HG02981 (cell line): ENCODE data around the gene LELP1.
"Not testable (repeated sequence)": the region's sequence is repeated elsewhere in the genome, so short reads cannot be mapped to it uniquely, and the experiment has no call there.

Experiments
- ATAC-seq: cut with Tn5 transposase; IDR thresholded peaks from one replicate; pipeline ENCODE4 v1.9.1; 2021; ENCODE audit warnings: mild to moderate bottlenecking, moderate library complexity; ENCODE audit not compliant: unreplicated experiment

The LELP1 gene

DNA sequence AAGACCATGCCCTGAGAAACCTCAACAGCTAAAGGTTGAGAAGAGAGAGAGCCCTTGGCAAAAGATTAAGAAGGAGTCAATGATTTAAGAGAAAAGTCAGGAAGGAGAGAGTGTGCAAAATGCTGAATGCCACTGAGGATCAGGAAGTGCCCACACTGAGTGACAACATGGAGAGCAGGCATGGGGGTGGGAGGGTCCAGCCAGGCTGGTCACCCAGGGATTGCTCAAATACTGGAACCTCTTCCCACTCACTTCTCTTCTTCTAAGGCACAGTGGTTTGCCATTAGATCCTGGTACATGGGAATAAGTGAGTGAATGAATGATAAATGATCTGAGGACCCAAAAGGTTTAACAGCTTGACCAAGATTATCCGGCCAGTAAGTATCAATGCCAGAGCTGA, 25.3 kb downstream of the LELP1 start:
- no peak for ATAC-seq

DNA sequence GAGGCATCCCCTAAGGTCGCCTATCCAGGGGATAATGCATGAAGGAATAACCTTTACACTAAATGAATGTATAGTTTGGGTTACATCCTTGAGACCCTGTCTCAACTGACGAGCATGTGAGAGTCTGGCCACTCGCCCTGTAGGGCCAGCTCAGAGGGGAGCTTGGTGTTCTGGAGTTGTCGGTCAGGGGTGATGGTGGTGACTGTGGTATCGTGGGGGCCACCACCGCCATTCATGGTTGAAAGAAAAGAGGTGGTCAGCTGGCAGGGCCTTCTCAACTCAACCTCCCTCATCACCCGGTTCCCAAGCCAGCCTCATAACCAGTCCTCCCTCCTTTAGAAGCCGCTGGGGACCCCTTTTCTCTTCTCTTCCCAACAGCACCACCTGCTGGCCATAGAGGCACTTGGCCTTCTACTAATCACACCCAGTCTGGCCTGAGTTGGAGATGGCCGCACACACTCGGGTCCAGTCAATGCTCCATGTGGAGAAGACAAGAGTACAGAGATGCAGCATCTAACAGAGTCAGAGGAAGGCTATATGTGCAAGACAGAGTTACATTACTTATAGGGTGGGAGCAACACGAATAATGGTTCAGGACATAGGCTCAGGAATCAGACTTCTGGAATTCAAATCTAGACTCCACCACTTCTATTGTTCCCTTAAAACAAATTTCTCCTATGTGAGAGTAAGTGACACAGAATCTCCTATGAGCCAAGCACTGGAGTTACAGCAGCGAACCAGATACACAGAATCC, 26.0 kb downstream of the LELP1 start:
- not testable (repeated sequence) for ATAC-seq

DNA sequence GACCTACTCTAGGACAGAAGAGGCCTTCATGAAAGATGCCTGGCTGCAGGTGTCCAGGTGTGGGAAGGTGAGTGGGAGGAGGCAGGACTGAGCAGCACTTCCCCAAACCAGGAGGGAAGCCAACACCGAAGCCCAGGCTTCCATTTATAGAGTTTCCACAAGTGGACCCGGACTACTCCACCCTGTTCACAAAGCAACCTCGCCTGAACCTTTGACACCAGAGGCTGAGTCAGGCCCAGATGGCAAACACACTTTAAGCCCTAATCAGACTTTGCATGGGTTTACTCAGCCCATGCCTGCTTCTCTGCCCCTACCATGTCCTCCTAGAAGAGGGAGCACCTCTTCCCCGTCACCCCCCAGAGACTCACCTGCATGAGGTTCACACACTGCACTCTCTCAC, 28.1 kb downstream of the LELP1 start:
- no peak for ATAC-seq

DNA sequence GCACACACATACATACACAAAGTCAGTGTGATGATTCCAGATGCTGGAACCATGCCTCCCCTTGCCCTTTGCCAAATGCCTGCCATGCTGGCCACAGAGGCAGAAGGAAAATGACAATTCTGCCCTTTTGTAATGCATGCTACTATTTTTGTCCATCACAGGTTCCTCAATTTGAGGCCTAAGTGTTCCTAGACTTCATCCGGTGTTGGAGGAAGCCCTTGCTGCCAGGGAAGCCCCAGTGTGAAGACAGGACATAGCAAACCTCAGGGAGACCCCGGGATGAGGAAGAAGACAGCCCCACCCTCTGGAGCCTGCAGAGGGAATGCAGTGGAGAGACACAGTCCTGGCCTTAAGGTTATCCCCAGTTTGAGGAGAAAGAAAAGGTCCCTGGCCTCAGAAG, 28.6 kb downstream of the LELP1 start:
- ATAC-seq = no peak

DNA sequence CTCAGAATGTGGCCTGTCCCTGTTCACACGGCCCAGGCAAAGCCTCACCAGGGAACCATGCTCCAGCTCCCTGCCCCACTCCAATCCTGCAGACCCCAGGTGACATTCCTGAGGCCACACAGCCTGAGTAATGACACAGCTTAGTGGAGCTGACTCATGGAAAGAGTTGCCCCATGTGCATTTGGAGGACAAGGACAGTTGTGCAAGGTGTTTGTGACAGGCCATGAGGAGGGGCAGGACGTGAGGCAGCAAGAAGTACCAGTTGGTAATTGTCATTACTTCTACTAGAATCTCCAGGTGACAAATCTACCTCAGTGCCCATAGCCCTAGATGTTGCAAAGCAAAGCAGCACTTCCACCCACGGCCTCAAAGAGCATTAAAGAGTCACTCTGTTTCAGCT, 29.3 kb downstream of the LELP1 start:
- no peak for ATAC-seq

DNA sequence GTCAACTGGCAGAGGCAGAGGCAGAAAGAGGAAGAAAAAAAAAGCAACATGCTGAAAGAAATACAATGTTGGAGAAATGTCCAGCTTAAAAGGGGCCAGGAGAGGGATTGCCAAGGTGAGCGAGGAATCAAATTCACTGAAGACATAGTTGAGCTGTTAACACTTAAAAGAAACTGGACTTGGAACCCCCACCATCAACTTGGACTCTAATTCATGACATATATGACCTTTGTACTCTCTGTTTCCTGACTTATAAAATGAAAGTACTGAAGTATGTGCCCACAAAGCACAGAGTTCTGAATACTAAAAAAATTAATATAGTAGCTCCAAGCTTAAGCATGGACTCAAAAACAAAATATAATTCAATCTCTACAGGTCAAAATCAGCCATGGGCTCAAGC, 30.2 kb downstream of the LELP1 start:
- ATAC-seq = no peak

DNA sequence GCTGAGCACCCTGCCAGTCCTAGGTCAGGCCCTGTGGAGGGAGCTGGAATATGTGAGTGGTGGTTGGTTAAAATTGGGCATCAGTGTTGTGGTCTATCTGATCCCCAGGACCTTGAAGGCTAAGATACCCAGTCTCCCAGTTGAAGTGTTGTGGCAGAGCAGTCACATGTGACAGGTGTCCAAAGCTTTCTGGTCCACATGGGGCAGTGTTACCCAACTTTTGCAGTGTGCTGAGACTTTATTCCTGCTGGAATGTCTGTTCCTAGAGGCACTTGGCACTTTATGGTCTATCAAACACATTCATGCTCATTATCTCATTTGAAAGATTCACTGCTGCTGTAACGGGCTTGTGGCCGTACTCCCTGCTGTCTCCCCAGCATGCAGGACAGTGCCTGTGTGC, 35.3 kb downstream of the LELP1 start:
- ATAC-seq = no peak

DNA sequence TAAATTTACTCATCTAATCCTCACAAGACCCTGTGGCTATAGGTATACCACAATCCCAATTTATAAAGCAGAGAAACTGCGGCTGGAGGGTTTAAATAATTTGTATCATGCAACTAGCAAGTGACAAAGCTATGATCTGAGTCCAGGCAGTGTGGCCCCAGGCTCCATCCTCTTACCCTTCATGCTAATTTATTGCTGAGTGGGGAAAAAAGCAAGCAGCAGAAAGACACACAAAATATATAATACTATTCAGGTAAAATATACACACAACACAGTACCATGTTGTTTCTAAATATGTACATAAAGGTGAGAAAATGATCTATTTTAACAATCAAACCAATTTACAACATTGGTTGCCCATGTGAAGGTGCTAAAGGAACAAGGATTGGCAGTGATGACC, 38.9 kb downstream of the LELP1 start:
- no peak for ATAC-seq

DNA sequence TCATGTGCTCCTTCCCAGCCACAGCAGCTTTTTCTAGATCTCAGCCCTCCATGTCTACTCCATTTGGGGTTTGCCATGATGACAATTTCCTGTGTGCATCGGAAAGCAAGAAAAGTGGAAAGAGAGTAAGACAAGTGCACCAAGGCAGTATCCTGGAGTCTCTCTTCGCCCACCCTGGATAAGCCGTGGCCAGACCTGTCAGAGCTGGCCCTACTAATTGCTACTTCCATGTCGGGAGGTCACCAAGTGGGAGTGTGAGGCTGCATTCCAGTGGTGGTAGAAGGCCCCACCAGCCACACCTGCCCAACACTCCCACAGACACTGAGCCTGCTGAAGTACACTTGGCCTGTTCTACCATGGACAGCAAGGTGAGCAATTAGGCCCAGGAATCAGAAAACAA, 42.2 kb downstream of the LELP1 start:
- no peak for ATAC-seq

DNA sequence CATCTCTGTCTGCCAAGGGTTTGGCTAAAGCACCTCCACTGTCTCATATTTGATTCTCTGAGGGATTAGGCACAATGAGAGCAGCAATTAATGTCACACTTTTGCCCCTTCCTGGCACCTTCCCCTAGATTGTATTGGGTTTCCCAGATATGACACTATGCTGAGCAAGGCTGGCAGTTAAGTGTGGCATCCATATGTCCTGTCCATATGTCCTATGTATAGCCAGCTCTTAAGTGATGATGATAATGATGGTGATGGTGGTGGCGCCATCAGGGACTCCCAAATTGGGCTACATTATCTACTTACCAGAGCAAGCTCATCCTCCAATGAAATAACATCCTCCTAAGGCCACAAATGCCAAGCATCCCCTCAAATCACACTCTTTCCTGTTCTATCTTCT, 42.8 kb downstream of the LELP1 start:
- no peak for ATAC-seq

DNA sequence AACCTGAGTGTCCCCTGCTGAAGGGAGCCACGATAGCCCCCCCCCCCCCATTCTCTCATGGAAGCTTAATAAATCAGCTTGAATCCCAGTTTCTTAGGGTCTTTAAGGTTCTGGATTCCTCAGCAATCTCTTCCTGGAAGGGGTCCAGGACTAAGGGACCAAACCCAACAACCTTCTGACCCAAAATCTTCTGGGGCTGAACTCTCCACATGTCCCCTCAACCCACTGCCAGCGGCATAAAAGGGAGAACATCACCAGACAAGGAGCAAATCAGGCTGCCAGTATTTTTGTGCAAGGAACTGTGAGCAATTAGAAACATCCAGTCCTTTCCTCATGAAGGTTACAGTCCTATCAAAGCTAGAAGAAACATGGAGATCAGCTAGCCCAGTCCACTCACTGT, 43.6 kb downstream of the LELP1 start:
- no peak for ATAC-seq

DNA sequence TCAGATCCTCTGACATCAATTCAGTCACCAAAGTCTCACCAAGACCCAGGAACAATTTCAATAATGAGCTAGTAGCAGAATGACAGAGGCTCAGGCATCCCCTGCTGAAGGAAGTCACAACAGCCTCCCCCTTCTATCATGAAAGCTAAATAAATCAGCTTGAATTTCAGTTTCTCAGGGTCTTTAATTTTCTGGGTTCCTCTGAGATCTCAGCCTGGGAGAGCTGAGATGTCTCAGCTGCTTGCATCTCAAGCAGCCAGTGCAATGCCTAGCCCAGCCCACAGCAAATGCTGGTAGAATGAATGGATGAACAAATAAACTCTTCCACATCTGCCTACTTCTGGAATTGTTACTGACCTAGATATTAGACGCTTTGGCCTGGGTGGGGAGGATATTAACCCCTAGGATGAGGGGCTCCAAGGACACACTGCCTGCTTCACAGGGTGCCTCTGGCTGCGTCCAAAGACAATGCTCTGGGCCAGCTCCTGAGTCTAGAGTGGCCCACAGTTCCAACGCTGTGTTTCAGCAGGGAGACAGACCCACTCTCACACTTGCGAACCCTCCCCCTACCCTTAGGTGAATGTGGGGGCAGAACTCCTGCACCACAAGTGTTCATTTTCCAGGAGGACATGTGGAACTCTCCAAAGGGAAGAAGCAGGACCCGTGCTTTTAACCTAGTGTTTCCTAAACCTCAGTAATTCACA, 45.1 kb downstream of the LELP1 start:
- no peak for ATAC-seq

DNA sequence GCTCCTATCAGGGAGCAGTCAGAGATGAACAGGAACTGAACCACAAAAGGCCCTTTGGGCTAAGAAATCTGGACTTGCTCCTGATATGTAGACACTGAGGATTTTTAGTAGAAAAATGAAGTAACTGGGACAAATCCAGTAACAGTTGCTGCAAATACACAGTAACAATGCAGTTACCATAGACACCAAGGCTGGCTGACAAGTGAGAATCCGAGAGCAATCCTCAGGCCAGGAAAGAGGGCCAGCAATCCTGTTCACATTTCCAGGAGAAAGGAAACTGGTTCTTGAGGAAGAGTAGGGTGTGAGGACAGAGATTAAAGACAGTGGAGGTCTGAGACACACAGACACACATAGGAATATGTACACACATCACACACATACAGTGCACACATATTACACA, 46.9 kb downstream of the LELP1 start:
- ATAC-seq = no peak

DNA sequence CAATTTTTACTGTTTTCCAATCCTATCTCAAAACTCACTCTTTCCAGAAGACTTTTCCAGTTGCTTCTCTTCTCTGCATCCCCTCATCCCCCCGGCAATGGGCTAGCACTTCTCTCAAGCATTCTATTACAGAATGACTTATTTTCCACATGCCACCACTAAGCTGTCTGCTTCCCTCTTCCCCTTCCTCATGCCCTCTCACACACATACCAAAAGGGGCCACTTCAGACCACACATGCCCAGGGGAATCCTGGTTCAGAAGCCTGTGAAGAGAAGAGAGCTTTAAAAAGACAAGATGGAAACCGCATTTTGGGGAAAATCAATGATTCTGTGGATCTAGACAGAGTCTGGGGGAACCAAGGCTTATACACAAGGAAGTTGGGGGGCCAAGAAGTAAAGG, 47.9 kb downstream of the LELP1 start:
- no peak for ATAC-seq

DNA sequence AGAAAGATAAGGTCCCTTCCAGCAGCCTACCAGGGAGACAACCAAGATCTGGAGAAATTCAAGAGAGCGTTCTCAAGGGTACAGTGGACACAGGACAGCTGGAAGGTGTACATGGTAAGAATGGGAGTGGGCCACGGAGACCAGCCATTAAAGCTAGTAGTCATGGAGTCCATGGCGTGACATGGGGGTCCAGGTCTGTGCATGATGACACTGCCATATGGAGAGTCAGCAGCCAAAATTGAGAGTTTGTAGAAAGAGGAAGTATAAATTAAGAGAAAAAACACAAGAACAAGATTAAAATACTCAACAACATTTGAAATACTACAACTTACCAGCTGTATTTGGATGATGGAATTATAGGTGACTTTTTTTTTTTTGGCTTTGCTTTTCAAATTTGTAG, 48.3 kb downstream of the LELP1 start:
- ATAC-seq = no peak

DNA sequence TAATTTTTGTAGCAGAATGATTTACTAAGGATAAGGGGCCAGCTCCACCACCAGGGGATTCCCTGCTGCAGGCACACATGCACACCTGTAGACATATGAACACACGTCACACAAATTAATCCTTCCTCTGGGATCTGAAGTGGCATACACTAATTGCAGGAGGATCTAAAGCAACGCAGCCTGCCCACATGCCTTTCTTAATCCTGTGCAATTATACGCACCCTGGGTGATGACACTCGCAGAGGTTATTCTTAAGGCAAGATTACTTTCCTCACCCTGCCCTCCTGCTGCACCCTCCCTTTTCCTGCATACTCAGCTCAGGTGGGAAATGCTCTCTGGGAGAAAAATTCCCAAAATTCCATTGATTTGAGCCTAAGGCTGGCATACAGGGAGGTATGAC, 48.8 kb downstream of the LELP1 start:
- ATAC-seq = no peak

DNA sequence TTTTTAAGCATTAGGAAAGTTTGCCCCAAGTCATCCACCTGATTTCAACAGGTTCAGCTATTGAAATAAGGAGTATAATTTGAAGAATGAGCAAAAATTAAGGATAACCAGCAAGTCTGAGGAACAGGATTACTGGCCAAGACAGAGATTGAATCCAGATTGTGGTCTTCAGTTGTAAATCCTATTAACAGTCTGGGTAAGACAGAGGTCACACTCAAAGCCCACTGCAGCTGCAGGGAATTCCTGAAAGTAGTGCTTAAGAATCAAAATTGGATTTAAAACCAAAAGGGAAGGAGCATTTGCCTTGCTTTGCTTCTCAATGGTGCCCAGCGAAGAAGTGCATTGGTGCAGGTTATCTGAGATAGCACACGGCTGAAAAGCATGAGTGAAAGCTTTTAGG, 49.8 kb downstream of the LELP1 start:
- ATAC-seq = no peak

DNA sequence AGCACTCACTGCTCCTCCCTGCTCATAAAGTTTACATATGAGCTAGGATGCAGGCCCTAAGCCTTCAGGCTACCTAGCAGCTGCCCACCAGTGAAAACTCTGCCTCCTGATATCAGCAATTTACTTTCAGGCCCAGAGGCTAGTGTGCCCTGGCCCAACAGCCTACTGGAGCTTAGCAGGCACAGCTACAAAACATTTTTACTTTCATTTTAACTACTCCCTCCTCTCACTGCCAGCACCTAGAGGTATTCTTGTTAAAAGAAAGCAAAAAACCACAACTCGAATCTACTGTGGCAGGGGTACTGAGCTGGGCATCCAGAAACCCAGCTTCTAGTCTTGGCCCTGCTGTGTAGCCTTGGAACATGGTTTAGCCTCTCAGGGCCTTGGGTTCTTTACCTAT, 50.5 kb downstream of the LELP1 start:
- peak; percentile 60 for ATAC-seq
